COR-L47 (cell line): ENCODE results near the gene ADGRL1.

Experiments
- DNase-seq: peaks from one replicate; lab custom pipeline; 2025; lab: John Stamatoyannopoulos, UW

Gene ADGRL1

GRCh38 chr19:14112809-14113385 is 93.1 kb downstream of the ADGRL1 start:
- no peak for DNase-seq

GRCh38 chr19:14112051-14112808 is 93.7 kb downstream of the ADGRL1 start:
- DNase-seq: no peak

- DNase-seq: no peak
Measured at GRCh38 chr19:14111486-14111885, 94.5 kb downstream of the ADGRL1 start.

- no peak for DNase-seq
Measured at GRCh38 chr19:14110650-14111049, 95.3 kb downstream of the ADGRL1 start.

- no peak for DNase-seq
Measured at GRCh38 chr19:14107581-14108461, 98.1 kb downstream of the ADGRL1 start.

GRCh38 chr19:14106840-14107239 is 99.1 kb downstream of the ADGRL1 start:
- DNase-seq: no peak

- DNase-seq: no peak
Measured at GRCh38 chr19:14105680-14106079, 100.3 kb downstream of the ADGRL1 start.

- DNase-seq: no peak
Measured at GRCh38 chr19:14103310-14103709, 102.7 kb downstream of the ADGRL1 start.

- no peak for DNase-seq
Measured at GRCh38 chr19:14102756-14103155, 103.2 kb downstream of the ADGRL1 start.

GRCh38 chr19:14102102-14102696 is 103.8 kb downstream of the ADGRL1 start:
- DNase-seq: no peak

- DNase-seq: no peak
Measured at GRCh38 chr19:14101003-14101545, 104.9 kb downstream of the ADGRL1 start.
